Liver (tissue), 9 donors: Measurements from ENCODE around the gene PHF20. TPM values are rescaled to one million over a fixed set of nuclear protein-coding genes. Genes with fewer than 3 reads are reported as not detected.

ENCODE experiments used
- DNase-seq: peaks from one replicate; pipeline ENCODE4 v3.0.0-alpha.2; 2017; ENCODE audit warnings: low spot score
- H3K27ac ChIP-seq, 2 donors: one replicate each; pipeline ENCODE4 v1.7.0; 2013; ENCODE audit warnings: inconsistent platforms in 2 of 2, low read length in 2 of 2, control low read depth in 1 of 2, low read depth in 1 of 2, mild to moderate bottlenecking in 1 of 2
- H3K27me3 ChIP-seq, 4 donors: one replicate each; pipeline versions ENCODE4 v1.6.1 to v1.7.0; 2013; ENCODE audit warnings: low read length in 3 of 4, inconsistent platforms in 1 of 4, mild to moderate bottlenecking in 1 of 4, moderate library complexity in 1 of 4; ENCODE audit not compliant: control insufficient read depth in 4 of 4, insufficient read depth in 4 of 4
- H3K36me3 ChIP-seq, 4 donors: one replicate each; pipeline versions ENCODE4 v1.6.1 to v1.7.0; 2013; ENCODE audit warnings: low read length in 3 of 4, mild to moderate bottlenecking in 3 of 4, low read depth in 1 of 4, moderate library complexity in 1 of 4; ENCODE audit not compliant: control insufficient read depth in 4 of 4, insufficient read depth in 3 of 4
- H3K4me1 ChIP-seq, 4 donors: one replicate each; pipeline versions ENCODE4 v1.6.1 to v1.7.0; 2013; ENCODE audit warnings: low read length in 3 of 4, mild to moderate bottlenecking in 3 of 4, moderate library complexity in 1 of 4; ENCODE audit not compliant: control insufficient read depth in 4 of 4, insufficient read depth in 4 of 4
- H3K4me3 ChIP-seq, 3 donors: one replicate each; pipeline versions ENCODE4 v1.6.1 to v1.7.0; 2013; ENCODE audit warnings: low read length in 3 of 3, control low read depth in 1 of 3, low read depth in 1 of 3, mild to moderate bottlenecking in 1 of 3
- H3K9ac ChIP-seq, 2 donors: one replicate each; pipeline ENCODE4 v1.7.0; 2013; ENCODE audit warnings: low read length in 2 of 2, mild to moderate bottlenecking in 2 of 2, moderate library complexity in 2 of 2, control low read depth in 1 of 2, low read depth in 1 of 2
- H3K9me3 ChIP-seq, 4 donors: one replicate each; pipeline versions ENCODE4 v1.6.1 to v1.7.0; 2013; ENCODE audit warnings: low read length in 3 of 4; ENCODE audit not compliant: control insufficient read depth in 4 of 4
- ATF3 ChIP-seq: IDR thresholded peaks from 2 replicates; pipeline ENCODE4 v1.6.1; 2016; ENCODE audit warnings: antibody characterized with exemption
- CTCF ChIP-seq: fragments of 150-350 bp; IDR thresholded peaks from 2 replicates; pipeline ENCODE4 v1.5.1; 2017; ENCODE audit warnings: improper control_type of control experiment, low read depth, low read length; ENCODE audit not compliant: missing input control
- EGR1 ChIP-seq, 2 donors: IDR thresholded peaks; 2 replicates each; pipeline ENCODE4 v1.6.1; 2016 to 2018; ENCODE audit warnings: antibody characterized with exemption in 2 of 2, low read depth in 2 of 2
- FOXA1 ChIP-seq: IDR thresholded peaks from 2 replicates; pipeline ENCODE4 v1.6.1; 2016; ENCODE audit warnings: antibody characterized with exemption
- GABPA ChIP-seq, 2 donors: IDR thresholded peaks in 1 of 2; conservative IDR thresholded peaks in 1 of 2; 2 replicates each; pipeline ENCODE4 v1.6.1; 2016; ENCODE audit warnings: antibody characterized with exemption in 2 of 2, mild to moderate bottlenecking in 1 of 2, moderate library complexity in 1 of 2
- HNF4A ChIP-seq, 2 donors: conservative IDR thresholded peaks; 2 replicates each; pipeline ENCODE4 v1.6.1; 2016; ENCODE audit warnings: antibody characterized with exemption in 2 of 2, mild to moderate bottlenecking in 2 of 2
- HNF4G ChIP-seq: IDR thresholded peaks from 2 replicates; pipeline ENCODE4 v1.6.1; 2016; ENCODE audit warnings: antibody characterized with exemption
- JUND ChIP-seq, 2 donors: IDR thresholded peaks; 2 replicates each; pipeline ENCODE4 v1.6.1; 2016; ENCODE audit warnings: antibody characterized with exemption in 2 of 2
- MAX ChIP-seq: IDR thresholded peaks from 2 replicates; pipeline ENCODE4 v1.6.1; 2016; ENCODE audit warnings: antibody characterized with exemption
- NR2F2 ChIP-seq: IDR thresholded peaks from 2 replicates; pipeline ENCODE4 v1.6.1; 2016; ENCODE audit warnings: antibody characterized with exemption
- RAD21 ChIP-seq, 2 donors: IDR thresholded peaks; 2 replicates each; pipeline ENCODE4 v1.6.1; 2016; ENCODE audit warnings: antibody characterized with exemption in 2 of 2, mild to moderate bottlenecking in 2 of 2
- REST ChIP-seq: IDR thresholded peaks from 2 replicates; pipeline ENCODE4 v1.6.1; 2016; ENCODE audit warnings: antibody characterized with exemption, mild to moderate bottlenecking
- RXRA ChIP-seq, 2 donors: IDR thresholded peaks; 2 replicates each; pipeline ENCODE4 v1.6.1; 2017 to 2018; ENCODE audit warnings: antibody characterized with exemption in 2 of 2, mild to moderate bottlenecking in 1 of 2
- SP1 ChIP-seq: IDR thresholded peaks from 2 replicates; pipeline ENCODE4 v1.6.1; 2018; ENCODE audit warnings: antibody characterized with exemption, mild to moderate bottlenecking
- TAF1 ChIP-seq: conservative IDR thresholded peaks from 2 replicates; pipeline ENCODE4 v1.6.1; 2016; ENCODE audit warnings: antibody characterized with exemption, mild to moderate bottlenecking
- YY1 ChIP-seq: IDR thresholded peaks from 2 replicates; pipeline ENCODE4 v1.6.1; 2016; ENCODE audit warnings: antibody characterized with exemption, mild to moderate bottlenecking
- ZBTB33 ChIP-seq: IDR thresholded peaks from 2 replicates; pipeline ENCODE4 v1.6.1; 2016; ENCODE audit warnings: antibody characterized with exemption
- WGBS: extraction: QIAGEN DNeasy Blood & Tissue Kit; methylation state at CpG from one replicate; pipeline ENCODE4 v1.1.7; 2013; 5-methylcytosine and 5-hydroxymethylcytosine counted together
- polyA plus RNA-seq, 2 donors: library from polyadenylated mRNA; stranded (reverse) in 1 of 2; unstranded in 1 of 2; fragments of 200-250 nt in 1 of 2; fragments of >200 nt in 1 of 2; fragmentation: Nextera tagmentation in 1 of 2; extraction: Ambion mirVana in 1 of 2; gene quantifications; one replicate each; pipeline versions ENCODE4 v1.2.1 to v1.2.3, GENCODE V29; 2013 to 2015
- total RNA-seq, 2 donors: library from RNA; depleted of rRNA; stranded (reverse); fragments of >200 nt; gene quantifications; one replicate each; pipeline ENCODE4 v1.2.3, GENCODE V29; 2014
- donor health status: healthy.
- donor health status: healthy.
- donor health status: healthy.
- donor health status: healthy.
- donor health status: healthy.

PHF20 gene
- total and polyA plus RNA-seq, 4 donors: 5.1 to 11.7 (median 10.3) TPM

- TF ChIP-seq GABPA (IDR thresholded peaks at IDR 0.05 in 1 of 2, conservative IDR thresholded peaks at IDR 0.05 in 1 of 2): no peak
- TF ChIP-seq NR2F2: no peak
- no peak for TF ChIP-seq JUND (IDR thresholded peaks at IDR 0.05)
- TF ChIP-seq ATF3: no peak
- no peak for TF ChIP-seq HNF4A (conservative IDR thresholded peaks at IDR 0.05)
- TF ChIP-seq RXRA (IDR thresholded peaks at IDR 0.05): no peak
- no peak for TF ChIP-seq YY1
- no peak for TF ChIP-seq RAD21 (IDR thresholded peaks at IDR 0.05)
- TF ChIP-seq CTCF: no peak
Measured at GRCh38 chr20:35828434-35828833, 56.6 kb downstream of the PHF20 start (continued).

GRCh38 chr20:35828916-35829315 lies 57.1 kb downstream of the PHF20 start:
- 98% methylated on average over 4 of the region's 4 CpGs for WGBS

More at GRCh38 chr20:35828916-35829315, 57.1 kb downstream of the PHF20 start:
- H3K27ac ChIP-seq: no peak overlapping the region
- no peaks in the 10 kb centered on the region for H3K27me3 ChIP-seq
- no peaks in the 10 kb centered on the region for H3K36me3 ChIP-seq
- no peaks in the 10 kb centered on the region for H3K4me1 ChIP-seq
- H3K9me3 ChIP-seq: no peaks in the 10 kb centered on the region
- TF ChIP-seq REST (no peak), NR2F2 (no peak), ZBTB33 (no peak), SP1 (no peak), HNF4G (no peak), EGR1 (IDR thresholded peaks at IDR 0.05; ENCODE audit: low read depth in 2 of 2) (no peak), CTCF (no peak), RAD21 (IDR thresholded peaks at IDR 0.05) (no peak), TAF1 (no peak), YY1 (no peak), MAX (no peak), FOXA1 (no peak), HNF4A (conservative IDR thresholded peaks at IDR 0.05) (no peak), GABPA (IDR thresholded peaks at IDR 0.05 in 1 of 2, conservative IDR thresholded peaks at IDR 0.05 in 1 of 2) (no peak)
- no peak overlapping the region for H3K4me3 ChIP-seq
- H3K9ac ChIP-seq: no peak overlapping the region
- no peak for DNase-seq
